CD4-positive, alpha-beta T cell treated with Interleukin-17A for 4 hours (primary cell): Measurements from ENCODE around the gene HMX3.
A peak's percentile ranks its signal among the peaks of the same experiment; 100 is the strongest.
"Not testable (repeated sequence)": the region's sequence is repeated elsewhere in the genome, so short reads cannot be mapped to it uniquely, and the experiment has no call there.

Experiments
- DNase-seq: peaks from one replicate; pipeline ENCODE4 v3.0.0-alpha.2; 2020; ENCODE audit warnings: mixed read lengths

HMX3 gene

GRCh38 chr10:123149162-123149567 is 13.4 kb downstream of the HMX3 start:
- no peak for DNase-seq

GRCh38 chr10:123149568-123150270 is 13.9 kb downstream of the HMX3 start:
- peak; percentile 56 for DNase-seq

- peak; percentile 30 for DNase-seq
These were observed 14.7 kb downstream of the HMX3 start for GRCh38 chr10:123150271-123150985.

- peak; percentile 47 for DNase-seq
These were observed 15.4 kb downstream of the HMX3 start for GRCh38 chr10:123150986-123151736.

- no peak for DNase-seq
These were observed 16.0 kb downstream of the HMX3 start for GRCh38 chr10:123151737-123152135.

GRCh38 chr10:123153486-123154091 is 17.8 kb downstream of the HMX3 start:
- no peak for DNase-seq

GRCh38 chr10:123154092-123154710 is 18.4 kb downstream of the HMX3 start, which contains the start of gene BUB3:
BUB3 (plus strand) TSS chr10:123154402; CDS start chr10:123154918, 516 bp downstream.
- peak; percentile 95 for DNase-seq

GRCh38 chr10:123154711-123155505 is 19.1 kb downstream of the HMX3 start:
- DNase-seq: peak; percentile 41

- DNase-seq: no peak
These were observed 20.3 kb downstream of the HMX3 start for GRCh38 chr10:123156078-123156477.

GRCh38 chr10:123157210-123157609 is 21.4 kb downstream of the HMX3 start:
- no peak for DNase-seq

- DNase-seq: no peak
These were observed 22.9 kb downstream of the HMX3 start for GRCh38 chr10:123158682-123159081.

- DNase-seq: peak; percentile 31
These were observed 24.7 kb downstream of the HMX3 start for GRCh38 chr10:123160311-123160980.

- no peak for DNase-seq
These were observed 28.5 kb downstream of the HMX3 start for GRCh38 chr10:123164319-123164718.

- DNase-seq: no peak
These were observed 29.8 kb downstream of the HMX3 start for GRCh38 chr10:123165445-123166072.

- no peak for DNase-seq
These were observed 30.8 kb downstream of the HMX3 start for GRCh38 chr10:123166618-123167017.

GRCh38 chr10:123170961-123171360 is 35.2 kb downstream of the HMX3 start:
- no peak for DNase-seq

- not testable (repeated sequence) for DNase-seq
These were observed 35.8 kb downstream of the HMX3 start for GRCh38 chr10:123171616-123172015.

- no peak for DNase-seq
These were observed 39.9 kb downstream of the HMX3 start for GRCh38 chr10:123175389-123176387.

- not testable (repeated sequence) for DNase-seq
These were observed 42.6 kb downstream of the HMX3 start for GRCh38 chr10:123178390-123178789.
